Testis (tissue), 2 donors: Measurements from ENCODE around the gene ARHGDIG.

ENCODE experiments used
- CTCF ChIP-seq, 3 experiments: fragments of 450-650 bp in 2 of 3; fragments of 200-600 bp in 1 of 3; sonication (generic) in 1 of 3; IDR thresholded peaks; one replicate each; pipeline ENCODE4 v1.5.1; 2016 to 2019; ENCODE audit warnings: antibody characterized with exemption in 3 of 3, mild to moderate bottlenecking in 2 of 3, moderate library complexity in 1 of 3
- POLR2A ChIP-seq: fragments of 450-650 bp; IDR thresholded peaks from one replicate; pipeline ENCODE4 v1.6.1; 2017; ENCODE audit warnings: antibody characterized with exemption, mild to moderate bottlenecking, moderate library complexity

GRCh38 chr16:296276-296675 lies 15.9 kb downstream of the ARHGDIG start:
- no peak for TF ChIP-seq POLR2A
- TF ChIP-seq CTCF (IDR thresholded peaks at IDR 0.05): no peak
